Endothelial cell of umbilical vein (primary cell): Measurements from ENCODE around the gene TUFT1.

Experiments
- POLR2A ChIP-seq: IDR thresholded peaks from 2 replicates; pipeline ENCODE4 v1.6.1; 2012; ENCODE audit warnings: low read depth, mild to moderate bottlenecking, control low read depth, low read length
- TF ChIP-seq, protein P1 (sequence below), 2 donors: IDR thresholded peaks; 1 replicate in 1 of 2; 2 replicates in 1 of 2; pipeline ENCODE4 v1.5.1; 2011; ENCODE audit warnings: low read length in 2 of 2, mild to moderate bottlenecking in 2 of 2, moderate library complexity in 2 of 2, control low read depth in 1 of 2, inconsistent platforms in 1 of 2, low read depth in 1 of 2; ENCODE audit not compliant: insufficient read depth in 1 of 2; ENCODE audit errors: extremely low read depth in 1 of 2

DNA sequence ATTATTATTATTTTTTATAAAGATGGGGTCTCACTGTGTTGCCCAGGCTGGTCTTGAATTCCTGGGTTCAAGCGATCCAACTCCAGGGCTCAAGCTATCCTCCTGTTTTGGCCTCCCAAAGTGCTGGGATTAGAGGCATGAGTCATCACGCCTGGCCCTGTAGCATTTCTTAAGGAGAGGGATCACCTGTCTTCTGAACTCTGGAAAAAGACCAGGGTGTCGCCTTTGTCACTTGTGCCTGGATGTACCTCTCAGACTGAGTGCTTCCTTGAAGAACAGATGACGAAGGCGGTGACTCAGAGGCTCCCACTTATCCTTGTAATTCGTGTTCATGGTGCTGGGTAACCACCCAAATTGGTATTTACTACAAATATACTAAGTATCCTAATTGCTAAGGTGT lies 31.3 kb upstream of the TUFT1 start:
- TF ChIP-seq POLR2A: no peak
- TF ChIP-seq, protein P1, sequence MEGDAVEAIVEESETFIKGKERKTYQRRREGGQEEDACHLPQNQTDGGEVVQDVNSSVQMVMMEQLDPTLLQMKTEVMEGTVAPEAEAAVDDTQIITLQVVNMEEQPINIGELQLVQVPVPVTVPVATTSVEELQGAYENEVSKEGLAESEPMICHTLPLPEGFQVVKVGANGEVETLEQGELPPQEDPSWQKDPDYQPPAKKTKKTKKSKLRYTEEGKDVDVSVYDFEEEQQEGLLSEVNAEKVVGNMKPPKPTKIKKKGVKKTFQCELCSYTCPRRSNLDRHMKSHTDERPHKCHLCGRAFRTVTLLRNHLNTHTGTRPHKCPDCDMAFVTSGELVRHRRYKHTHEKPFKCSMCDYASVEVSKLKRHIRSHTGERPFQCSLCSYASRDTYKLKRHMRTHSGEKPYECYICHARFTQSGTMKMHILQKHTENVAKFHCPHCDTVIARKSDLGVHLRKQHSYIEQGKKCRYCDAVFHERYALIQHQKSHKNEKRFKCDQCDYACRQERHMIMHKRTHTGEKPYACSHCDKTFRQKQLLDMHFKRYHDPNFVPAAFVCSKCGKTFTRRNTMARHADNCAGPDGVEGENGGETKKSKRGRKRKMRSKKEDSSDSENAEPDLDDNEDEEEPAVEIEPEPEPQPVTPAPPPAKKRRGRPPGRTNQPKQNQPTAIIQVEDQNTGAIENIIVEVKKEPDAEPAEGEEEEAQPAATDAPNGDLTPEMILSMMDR (IDR thresholded peaks at IDR 0.05; ENCODE audit: extremely low read depth in 1 of 2, insufficient read depth in 1 of 2, low read depth in 1 of 2, low read length in 2 of 2): no peak
